OCI-LY7 (cell line): Measurements from ENCODE around the gene NUB1. TPM values are rescaled to one million over a fixed set of nuclear protein-coding genes. Genes with fewer than 3 reads are reported as not detected.

Experiments used
- BruUV-seq: library from RNA; stranded (reverse); fragments of 400-500 nt; replicated peaks from 2 replicates; lab custom pipeline; 2021; lab: Mats Ljungman, UMichigan
- CTCF ChIA-PET: fragments of 300-600 bp; sonication (Branson Sonifier 250); formaldehyde crosslinking; loops from one replicate; lab custom pipeline; 2022; ENCODE audit warnings: antibody characterized with exemption; ENCODE audit not compliant: unreplicated experiment; lab: Charles Lee
- POLR2A ChIA-PET: fragments of 300-600 bp; sonication (Branson Sonifier 250); formaldehyde crosslinking; loops from one replicate; lab custom pipeline; 2022; ENCODE audit warnings: antibody characterized with exemption; lab: Charles Lee
- DNase-seq: peaks from one replicate; pipeline ENCODE4 v3.0.0-alpha.2; 2015; ENCODE audit warnings: low spot score
- H2AFZ ChIP-seq: fragments of 200-600 bp; sonication (generic), shearing (Covaris generic); 2 replicates; pipeline ENCODE4 v1.6.1; 2014; ENCODE audit warnings: mild to moderate bottlenecking, antibody characterized with exemption, low read length, moderate library complexity
- H3K27ac ChIP-seq: fragments of 200-600 bp; sonication (generic); 2 replicates; pipeline ENCODE4 v1.5.1; 2014; ENCODE audit warnings: mixed run types, low read depth, mild to moderate bottlenecking, moderate library complexity, low read length, inconsistent platforms; ENCODE audit not compliant: poor library complexity, severe bottlenecking
- H3K36me3 ChIP-seq: fragments of 200-600 bp; sonication (generic); 2 replicates; pipeline ENCODE4 v1.6.1; 2014; ENCODE audit warnings: mild to moderate bottlenecking, antibody characterized with exemption, low read length, moderate library complexity, mixed read lengths; ENCODE audit not compliant: insufficient read depth
- H3K4me1 ChIP-seq: fragments of 200-600 bp; sonication (generic); 2 replicates; pipeline ENCODE4 v1.5.1; 2014; ENCODE audit warnings: mild to moderate bottlenecking, low read length; ENCODE audit not compliant: insufficient read depth, poor library complexity, severe bottlenecking
- H3K4me2 ChIP-seq: fragments of 200-600 bp; sonication (generic); 2 replicates; pipeline ENCODE4 v1.6.1; 2014; ENCODE audit warnings: mild to moderate bottlenecking, low read length
- H3K4me3 ChIP-seq: fragments of 200-600 bp; sonication (generic); 2 replicates; pipeline ENCODE4 v1.5.1; 2014; ENCODE audit warnings: mild to moderate bottlenecking, low read depth, low read length; ENCODE audit not compliant: poor library complexity, severe bottlenecking
- H3K79me2 ChIP-seq: fragments of 200-600 bp; sonication (generic); 2 replicates; pipeline ENCODE4 v1.6.1; 2016; ENCODE audit warnings: low read depth, mild to moderate bottlenecking, low read length, moderate library complexity, mixed read lengths; ENCODE audit not compliant: insufficient read depth
- H3K9me2 ChIP-seq: fragments of 200-600 bp; sonication (generic); 2 replicates; pipeline ENCODE4 v1.6.1; 2016; ENCODE audit warnings: mild to moderate bottlenecking, low read length, mixed read lengths; ENCODE audit not compliant: insufficient read depth
- H3K9me3 ChIP-seq: fragments of 200-600 bp; sonication (generic); 2 replicates; pipeline ENCODE4 v1.6.1; 2014; ENCODE audit warnings: mild to moderate bottlenecking, mixed run types, low read length, mixed read lengths
- H4K20me1 ChIP-seq: fragments of 200-600 bp; sonication (generic); 2 replicates; pipeline ENCODE4 v1.6.1; 2014; ENCODE audit warnings: mild to moderate bottlenecking, antibody characterized with exemption, low read length, moderate library complexity, mixed read lengths; ENCODE audit not compliant: insufficient read depth
- CTCF ChIP-seq: fragments of 200-600 bp; sonication (generic); conservative IDR thresholded peaks from 2 replicates; pipeline ENCODE4 v1.5.1; 2014; ENCODE audit warnings: mild to moderate bottlenecking, antibody characterized with exemption, low read length, moderate library complexity, mixed read lengths
- EZH2phosphoT487 ChIP-seq: fragments of 200-600 bp; sonication (generic); IDR thresholded peaks from 2 replicates; pipeline ENCODE4 v1.6.1; 2018; ENCODE audit warnings: low read depth, borderline replicate concordance, mild to moderate bottlenecking, mixed run types, antibody characterized with exemption, low read length, moderate library complexity, mixed read lengths
- intact Hi-C: fragments of 100-400 bp; cut with micrococcal nuclease; formaldehyde crosslinking; loops from one replicate; pipeline ENCODE4 v1.10.0; 2022; ENCODE audit not compliant: unreplicated experiment
- total RNA-seq, 2 experiments: library from RNA; depleted of rRNA in 1 of 2; stranded (reverse); fragments of >200 nt in 1 of 2; shearing (Covaris generic) in 1 of 2; gene quantifications; 2 replicates each; pipeline ENCODE4 v1.2.3, GENCODE V29; 2014 to 2022

Gene NUB1
- total RNA-seq, 2 experiments from 2014 or later: 44.1 to 50.7 TPM

DNA sequence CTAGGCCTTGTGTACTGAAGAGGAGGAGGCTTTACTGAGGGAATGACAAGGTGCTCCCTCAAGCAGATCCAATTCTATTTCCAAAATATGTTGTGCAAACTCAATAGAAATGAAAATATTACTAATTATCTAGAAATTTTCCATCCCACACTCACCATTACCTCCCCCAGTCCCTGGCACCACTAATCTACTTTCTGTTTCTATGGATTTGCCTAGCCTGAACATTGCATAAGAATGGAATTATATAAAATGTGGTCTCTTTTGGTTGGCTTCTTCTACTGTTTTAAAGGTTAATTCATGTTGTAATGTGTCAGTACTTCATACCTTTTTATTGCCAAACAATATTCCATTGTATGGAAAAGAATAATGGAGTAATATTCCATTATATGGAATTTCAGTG, 18.7 kb upstream of the NUB1 start:
- no peak overlapping the region for H3K27ac ChIP-seq
- H3K36me3 ChIP-seq: no peaks in the 10 kb centered on the region
- BruUV-seq: no TSS peak
- intact Hi-C loops: no loop called here
- H3K4me1 ChIP-seq: no peaks in the 10 kb centered on the region
- no peaks in the 10 kb centered on the region for H3K79me2 ChIP-seq
- H4K20me1 ChIP-seq: no peaks in the 10 kb centered on the region
- TF ChIP-seq EZH2phosphoT487 (no peak), CTCF (no peak)
- ChIA-PET CTCF (no interaction called here), POLR2A (no interaction called here)
- no peak overlapping the region for H3K4me2 ChIP-seq
- no peak overlapping the region for H3K4me3 ChIP-seq
- no peak for DNase-seq
- no peaks in the 10 kb centered on the region for H3K9me2 ChIP-seq
- H3K9me3 ChIP-seq: peaks cover 23% of the 10 kb centered on the region; the same call in 1 of the 2 replicates
- H2AFZ ChIP-seq: no peak overlapping the region

- Histone ChIP-seq H3K9me2 (no peaks in the 10 kb centered on the region), H3K4me1 (no peaks in the 10 kb centered on the region), H3K9me3 (peaks cover 12% of the 10 kb centered on the region; the same call in 1 of the 2 replicates), H3K36me3 (no peaks in the 10 kb centered on the region), H2AFZ (no peak overlapping the region), H3K79me2 (no peaks in the 10 kb centered on the region), H3K4me3 (no peak overlapping the region), H3K27ac (no peak overlapping the region), H3K4me2 (no peak overlapping the region), H4K20me1 (no peaks in the 10 kb centered on the region)
- TF ChIP-seq CTCF: no peak
- no peak for TF ChIP-seq EZH2phosphoT487
- DNase-seq: no peak
- ChIA-PET POLR2A (no interaction called here), CTCF (no interaction called here)
- no TSS peak for BruUV-seq
- intact Hi-C loops: no loop called here
Measured at GRCh38 chr7:151327022-151327421, 14.6 kb upstream of the NUB1 start.

GRCh38 chr7:151327659-151328058, 14.0 kb upstream of the NUB1 start:
- BruUV-seq: no TSS peak
- no peak overlapping the region for H3K4me2 ChIP-seq
- H3K27ac ChIP-seq: no peak overlapping the region
- H3K79me2 ChIP-seq: no peaks in the 10 kb centered on the region
- TF ChIP-seq EZH2phosphoT487: no peak
- TF ChIP-seq CTCF: no peak
- DNase-seq: no peak
- H4K20me1 ChIP-seq: no peaks in the 10 kb centered on the region
- no peaks in the 10 kb centered on the region for H3K36me3 ChIP-seq
- no peaks in the 10 kb centered on the region for H3K9me2 ChIP-seq
- H3K4me1 ChIP-seq: no peaks in the 10 kb centered on the region
- CTCF ChIA-PET: no interaction called here
- POLR2A ChIA-PET: no interaction called here
- intact Hi-C loops: no loop called here
- peaks cover 12% of the 10 kb centered on the region; the same call in 1 of the 2 replicates for H3K9me3 ChIP-seq
- H2AFZ ChIP-seq: no peak overlapping the region
- no peak overlapping the region for H3K4me3 ChIP-seq
